Prostate gland (tissue), 2 donors: ENCODE measurements around the gene GOPC. TPM values are rescaled to one million over a fixed set of nuclear protein-coding genes. Genes with fewer than 3 reads are reported as not detected.

Source experiments
- DNase-seq: peaks from one replicate; pipeline ENCODE4 v3.0.0-alpha.2; 2019; ENCODE audit warnings: low spot score
- H3K27ac ChIP-seq, 2 donors: fragments of 200-600 bp; sonication (generic); 2 replicates each; pipeline ENCODE4 v1.5.1; 2017 to 2019
- H3K27me3 ChIP-seq: fragments of 200-600 bp; sonication (generic); replicated peaks from 2 replicates; pipeline ENCODE4 v1.5.1; 2019; ENCODE audit not compliant: insufficient read depth
- H3K36me3 ChIP-seq, 2 donors: fragments of 200-600 bp; sonication (generic); 1 replicate in 1 of 2; 2 replicates in 1 of 2; pipeline versions ENCODE4 v1.5.1 to v1.8.1; 2017 to 2019
- H3K4me1 ChIP-seq: fragments of 200-600 bp; sonication (generic); replicated peaks from 2 replicates; pipeline ENCODE4 v1.5.1; 2019
- H3K4me3 ChIP-seq, 2 donors: fragments of 200-600 bp; sonication (generic); 2 replicates each; pipeline ENCODE4 v1.5.1; 2017 to 2019
- H3K9me3 ChIP-seq: fragments of 200-600 bp; sonication (generic); 2 replicates; pipeline ENCODE4 v1.5.1; 2017
- CTCF ChIP-seq, 4 experiments: fragments of 200-600 bp in 2 of 4; fragments of 450-650 bp in 2 of 4; sonication (generic) in 2 of 4; IDR thresholded peaks; 1 replicate in 3 of 4; 2 replicates in 1 of 4; pipeline ENCODE4 v1.5.1; 2016 to 2019; ENCODE audit warnings: antibody characterized with exemption in 4 of 4, mild to moderate bottlenecking in 2 of 4, moderate library complexity in 2 of 4
- POLR2A ChIP-seq: fragments of 450-650 bp; IDR thresholded peaks from one replicate; pipeline ENCODE4 v1.6.1; 2016; ENCODE audit warnings: antibody characterized with exemption, mild to moderate bottlenecking
- POLR2AphosphoS5 ChIP-seq: sonication (generic); formaldehyde crosslinking; IDR thresholded peaks from one replicate; pipeline ENCODE4 v1.6.1; 2017; ENCODE audit warnings: antibody characterized with exemption
- WGBS: methylation state at CpG from one replicate; pipeline ENCODE4 v1.1.5; 2018; 5-methylcytosine and 5-hydroxymethylcytosine counted together
- intact Hi-C: fragments of 100-400 bp; cut with DNase I; formaldehyde crosslinking; loops from one replicate; pipeline ENCODE4 v1.14.2; 2022
- total RNA-seq, 2 donors: library from RNA; depleted of rRNA; stranded (reverse); fragments of >200 nt; gene quantifications; one replicate each; pipeline ENCODE4 v1.1.0, GENCODE V29; 2016

The GOPC gene
- total RNA-seq, 2 donors from 2014 or later: 20.2 to 24.2 TPM

DNA sequence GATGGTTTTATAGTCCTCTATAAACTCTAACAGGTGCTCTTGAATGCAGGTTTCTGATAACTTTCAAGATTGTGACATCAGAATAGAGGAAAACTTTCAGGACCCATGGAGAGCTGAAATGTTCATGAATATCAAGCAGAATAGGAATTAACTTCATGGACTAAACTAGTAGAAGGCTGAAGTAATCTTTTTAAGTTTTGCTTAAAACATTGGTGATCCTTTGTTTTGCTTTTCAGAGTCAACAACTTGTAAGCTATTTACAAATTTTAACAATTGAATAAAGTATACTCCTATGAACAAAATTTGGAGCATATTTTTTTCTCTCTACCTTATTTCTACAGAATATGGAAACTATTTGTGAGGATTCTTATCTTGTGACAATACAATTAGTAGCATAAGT, 25.2 kb upstream of the GOPC start:
- Histone ChIP-seq H3K27me3 (no peaks in the 10 kb centered on the region), H3K4me1 (no peaks in the 10 kb centered on the region), H3K27ac (no peak overlapping the region), H3K36me3 (no peaks in the 10 kb centered on the region), H3K4me3 (no peak overlapping the region), H3K9me3 (no peaks in the 10 kb centered on the region)
- no peak for TF ChIP-seq POLR2A
- no peak for TF ChIP-seq POLR2AphosphoS5
- TF ChIP-seq CTCF (IDR thresholded peaks at IDR 0.05): no peak
- DNase-seq: no peak
- intact Hi-C loops: no loop called here

- DNase-seq: no peak
- no peak for TF ChIP-seq POLR2A
- TF ChIP-seq CTCF (IDR thresholded peaks at IDR 0.05): no peak
- no peak for TF ChIP-seq POLR2AphosphoS5
- WGBS: 92% methylated on average over 1 of the region's 1 CpG
- no peaks in the 10 kb centered on the region for H3K27me3 ChIP-seq
- intact Hi-C loops: no loop called here
- no peak overlapping the region for H3K4me3 ChIP-seq
- H3K36me3 ChIP-seq: no peaks in the 10 kb centered on the region
- no peak overlapping the region for H3K27ac ChIP-seq
- H3K4me1 ChIP-seq: no peaks in the 10 kb centered on the region
- H3K9me3 ChIP-seq: no peaks in the 10 kb centered on the region
Measured at GRCh38 chr6:117624869-117625481, 22.7 kb upstream of the GOPC start.

GRCh38 chr6:117619178-117619577, 16.9 kb upstream of the GOPC start:
- 88% methylated on average over 1 of the region's 1 CpG for WGBS
- no peak overlapping the region for H3K4me3 ChIP-seq
- no peaks in the 10 kb centered on the region for H3K27me3 ChIP-seq
- intact Hi-C loops: no loop called here
- DNase-seq: no peak
- no peak overlapping the region for H3K27ac ChIP-seq
- no peaks in the 10 kb centered on the region for H3K4me1 ChIP-seq
- no peaks in the 10 kb centered on the region for H3K9me3 ChIP-seq
- no peaks in the 10 kb centered on the region for H3K36me3 ChIP-seq
- TF ChIP-seq POLR2AphosphoS5 (no peak), CTCF (IDR thresholded peaks at IDR 0.05) (no peak), POLR2A (no peak)

DNA sequence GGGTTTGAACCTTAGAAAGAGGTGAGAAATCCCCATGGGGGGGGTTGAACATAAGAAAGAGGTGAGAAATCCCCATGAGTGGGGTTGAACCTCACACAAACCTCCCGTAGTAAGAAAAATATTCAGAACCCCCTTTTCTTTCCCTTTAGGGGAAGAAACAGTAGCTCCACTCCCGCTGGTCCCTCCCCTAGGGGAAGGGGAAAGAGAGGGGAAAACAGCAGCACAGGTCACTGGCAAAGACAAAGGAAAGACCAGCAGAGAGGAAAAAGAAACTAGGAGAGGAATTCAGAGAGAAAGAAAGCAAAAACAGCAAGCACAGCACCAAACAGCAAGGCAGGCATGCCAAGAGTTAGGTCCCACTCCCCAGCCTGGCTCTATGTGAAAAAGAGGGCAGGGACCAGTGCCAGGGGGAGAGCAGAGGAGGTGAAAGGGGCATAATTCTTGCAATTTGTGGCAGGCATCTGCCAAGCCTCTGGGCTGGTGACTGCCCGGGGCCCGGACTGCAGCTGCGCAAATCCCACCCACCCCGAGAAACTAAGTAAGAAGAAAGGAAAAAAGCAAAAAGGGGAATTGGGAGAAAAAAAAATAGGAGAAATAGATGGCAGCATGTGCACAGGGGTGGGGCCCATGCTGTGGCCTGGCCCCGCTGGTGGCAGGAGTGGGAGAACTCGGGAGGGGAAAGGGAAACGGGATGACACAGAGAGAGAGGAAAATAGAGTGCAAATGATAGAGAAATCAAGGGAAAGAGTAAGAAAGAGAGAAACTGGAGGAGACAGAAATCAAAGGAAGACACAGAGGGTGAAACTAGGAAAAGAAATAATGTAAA, 15.1 kb upstream of the GOPC start:
- no peaks in the 10 kb centered on the region for H3K36me3 ChIP-seq
- intact Hi-C loops: no loop called here
- H3K9me3 ChIP-seq: no peaks in the 10 kb centered on the region
- H3K4me3 ChIP-seq: no peak overlapping the region
- no peaks in the 10 kb centered on the region for H3K4me1 ChIP-seq
- no peak overlapping the region for H3K27ac ChIP-seq
- H3K27me3 ChIP-seq: no peaks in the 10 kb centered on the region
- 86% methylated on average over 9 of the region's 9 CpGs for WGBS
- DNase-seq: no peak
- TF ChIP-seq CTCF (IDR thresholded peaks at IDR 0.05) (no peak), POLR2AphosphoS5 (no peak), POLR2A (no peak)
